Measurements from ENCODE around the gene ADAM10. TPM values are rescaled to one million over a fixed set of nuclear protein-coding genes. Genes with fewer than 3 reads are reported as not detected.

ADAM10 gene
- total and polyA plus RNA-seq, 2 of the 8 experiments (the other 6 are each of a cell fraction or from before 2014, with no cell fraction given) = 46.5 to 163 TPM

GRCh38 chr15:58541410-58542087 is 208.0 kb downstream of the ADAM10 start:
- H3K4me3 ChIP-seq (ENCODE audit: extremely low read depth in 1 of 4, insufficient read depth in 2 of 4, low read depth in 3 of 4, low read length in 4 of 4) = no peak overlapping the region
- H4K20me1 ChIP-seq (replicated peaks in 1 of 2; ENCODE audit: control insufficient read depth in 1 of 2, insufficient read depth in 2 of 2, low read length in 2 of 2) = no peaks in the 10 kb centered on the region
- 88% methylated on average over 20 of the region's 22 CpGs; no CpG with 5 or more reads in 1 of the 2 experiments for WGBS, 2 experiments (ENCODE audit: extremely low coverage in 1 of 2, insufficient coverage in 1 of 2, insufficient read length in 1 of 2, insufficient replicate concordance in 2 of 2, low coverage in 1 of 2, low lambda C conversion rate in 2 of 2, missing lambda C conversion rate in 1 of 2)
- no peaks in the 10 kb centered on the region; the same call in 1 of the 2 replicates for H3K23me2 ChIP-seq (ENCODE audit: low read depth, low read length)
- no peak overlapping the region for H3K23ac ChIP-seq (ENCODE audit: insufficient read length)
- no peak overlapping the region for H2BK120ac ChIP-seq (replicated peaks; ENCODE audit: low read depth, low read length)
- no peak for TF ChIP-seq CBX8 (IDR thresholded peaks at IDR 0.05; ENCODE audit: borderline replicate concordance, low read depth, low read length)
- no peak for TF ChIP-seq FOSL1 (IDR thresholded peaks at IDR 0.05; ENCODE audit: insufficient read depth, low read depth, low read length)
- no peak for TF ChIP-seq RFX5 (IDR thresholded peaks at IDR 0.05; ENCODE audit: borderline replicate concordance, low read depth, low read length)
- no peak for TF ChIP-seq ATF2 (IDR thresholded peaks at IDR 0.05; ENCODE audit: low read length)
- no peak overlapping the region for H2BK12ac ChIP-seq (ENCODE audit: low read depth, low read length)
- peak overlapping the region; percentile 48; the same call in 1 of the 2 replicates for H4K8ac ChIP-seq (ENCODE audit: extremely low read depth, insufficient read depth, low read length)
- H3K27ac ChIP-seq (ENCODE audit: low read depth, low read length) = no peak overlapping the region
- H2BK5ac ChIP-seq (ENCODE audit: low read depth, low read length) = no peak overlapping the region
- no peaks in the 10 kb centered on the region for H3K79me1 ChIP-seq (ENCODE audit: low read depth, low read length)
- no peak overlapping the region for H3K9ac ChIP-seq (replicated peaks in 1 of 4; ENCODE audit: extremely low read depth in 1 of 4, low read depth in 3 of 4, low read length in 3 of 4)
- H3K27me3 ChIP-seq (replicated peaks in 1 of 4; ENCODE audit: control insufficient read depth in 3 of 4, extremely low read depth in 1 of 4, insufficient read depth in 3 of 4, low read length in 3 of 4) = no peaks in the 10 kb centered on the region
- POLR2A ChIA-PET (ENCODE audit: partially characterized antibody) = no interaction called here
- no peak overlapping the region for H2AK5ac ChIP-seq (ENCODE audit: low read depth, low read length)
- CTCF ChIA-PET (ENCODE audit: partially characterized antibody) = interaction anchor here (1.2 kb wide), 1 partner anchor 271 kb away, joined by 4 read pairs; no protein-coding TSS in a partner anchor
- no peak for FAIRE-seq
- H2BK15ac ChIP-seq (ENCODE audit: low read length) = no peak overlapping the region
- H2AFZ ChIP-seq (ENCODE audit: low read length) = no peak overlapping the region
- no peak overlapping the region for H4K91ac ChIP-seq (replicated peaks; ENCODE audit: insufficient read length, low read length)
- no peak overlapping the region for H3K4ac ChIP-seq (replicated peaks; ENCODE audit: insufficient read length, low read depth, low read length)
- H4K5ac ChIP-seq (ENCODE audit: insufficient read length, low read depth, low read length) = no peak overlapping the region
- H3K9me3 ChIP-seq (ENCODE audit: insufficient read depth in 2 of 2, low read depth in 1 of 2, low read length in 1 of 2) = no peaks in the 10 kb centered on the region
- no peaks in the 10 kb centered on the region for H3K79me2 ChIP-seq (ENCODE audit: control insufficient read depth in 1 of 2, insufficient read depth in 2 of 2, low read length in 2 of 2)
- no peak overlapping the region for H3K56ac ChIP-seq (replicated peaks; ENCODE audit: insufficient read length, low read depth, low read length)
- H2BK20ac ChIP-seq (ENCODE audit: low read length) = no peak overlapping the region; the same call in 1 of the 2 replicates
- H3K18ac ChIP-seq (ENCODE audit: extremely low read depth, low read length) = no peak overlapping the region
- H3K4me2 ChIP-seq (ENCODE audit: insufficient read depth in 1 of 2, low read depth in 2 of 2, low read length in 2 of 2) = no peak overlapping the region
- H3K36me3 ChIP-seq (ENCODE audit: control insufficient read depth in 2 of 4, insufficient read depth in 4 of 4, low read length in 3 of 4) = no peaks in the 10 kb centered on the region
- no peak for DNase-seq (ENCODE audit: low read depth in 1 of 2, low spot score in 2 of 2)
- H3K14ac ChIP-seq (ENCODE audit: insufficient read length) = no peak overlapping the region
- no peaks in the 10 kb centered on the region for H3K4me1 ChIP-seq (replicated peaks in 1 of 4; ENCODE audit: control insufficient read depth in 3 of 4, insufficient read depth in 4 of 4, low read length in 3 of 4)

Measured in H1 (cell line).